ENCODE results near the gene USH1G. TPM values are rescaled to one million over a fixed set of nuclear protein-coding genes. Genes with fewer than 3 reads are reported as not detected.

Gene USH1G
- total RNA-seq, 2 experiments from 2014 or later: not detected

- intact Hi-C loops (cut with micrococcal nuclease): no loop called here
- no peaks in the 10 kb centered on the region for H3K36me3 Mint-ChIP-seq (ENCODE audit: low read depth)
- peaks cover 2% of the 10 kb centered on the region for H3K4me1 Mint-ChIP-seq (ENCODE audit: low read depth)
- peaks cover 23% of the 10 kb centered on the region for H3K27me3 Mint-ChIP-seq (ENCODE audit: low read depth)
- CTCF ChIA-PET: no interaction called here
- DNase-seq: no peak
- H3K4me3 Mint-ChIP-seq: no peak overlapping the region
- H3K9me3 Mint-ChIP-seq: no peaks in the 10 kb centered on the region
- no peak overlapping the region for H3K27ac Mint-ChIP-seq
Measured at GRCh38 chr17:74892013-74892841, 30.8 kb downstream of the USH1G start.

GRCh38 chr17:74890554-74890953, 32.5 kb downstream of the USH1G start:
- H3K9me3 Mint-ChIP-seq: no peaks in the 10 kb centered on the region
- H3K27ac Mint-ChIP-seq: no peak overlapping the region
- CTCF ChIA-PET: interaction anchor here (0.6 to 1.0 kb wide), 2 partner anchors 71 to 165 kb away, joined by 3 to 4 read pairs; no protein-coding TSS in a partner anchor
- DNase-seq: no peak
- intact Hi-C loops (cut with micrococcal nuclease): no loop called here
- H3K27me3 Mint-ChIP-seq (ENCODE audit: low read depth): peaks cover 27% of the 10 kb centered on the region
- no peak overlapping the region for H3K4me3 Mint-ChIP-seq
- H3K4me1 Mint-ChIP-seq (ENCODE audit: low read depth): peaks cover 2% of the 10 kb centered on the region
- H3K36me3 Mint-ChIP-seq (ENCODE audit: low read depth): no peaks in the 10 kb centered on the region

GRCh38 chr17:74888469-74888868, 34.6 kb downstream of the USH1G start:
- Mint-ChIP-seq H3K9me3 (no peaks in the 10 kb centered on the region), H3K4me1 (ENCODE audit: low read depth) (no peaks in the 10 kb centered on the region), H3K4me3 (no peak overlapping the region), H3K36me3 (ENCODE audit: low read depth) (no peaks in the 10 kb centered on the region), H3K27ac (no peak overlapping the region), H3K27me3 (ENCODE audit: low read depth) (peaks cover 14% of the 10 kb centered on the region)
- CTCF ChIA-PET: interaction anchor here (1.3 kb wide), 1 partner anchor 97 kb away, joined by 4 read pairs; no protein-coding TSS in a partner anchor
- DNase-seq: no peak
- intact Hi-C loops (cut with micrococcal nuclease): no loop called here

- no peak overlapping the region for H3K4me3 Mint-ChIP-seq
- no peak for DNase-seq
- no peaks in the 10 kb centered on the region for H3K36me3 Mint-ChIP-seq (ENCODE audit: low read depth)
- H3K4me1 Mint-ChIP-seq (ENCODE audit: low read depth): no peaks in the 10 kb centered on the region
- intact Hi-C loops (cut with micrococcal nuclease): no loop called here
- H3K27ac Mint-ChIP-seq: no peak overlapping the region
- peaks cover 4% of the 10 kb centered on the region for H3K27me3 Mint-ChIP-seq (ENCODE audit: low read depth)
- H3K9me3 Mint-ChIP-seq: no peaks in the 10 kb centered on the region
- CTCF ChIA-PET: no interaction called here
Measured at GRCh38 chr17:74883241-74883745, 39.8 kb downstream of the USH1G start.

GRCh38 chr17:74882517-74883240, 40.4 kb downstream of the USH1G start:
- Mint-ChIP-seq H3K4me1 (ENCODE audit: low read depth) (no peaks in the 10 kb centered on the region), H3K4me3 (no peak overlapping the region), H3K27ac (no peak overlapping the region), H3K36me3 (ENCODE audit: low read depth) (no peaks in the 10 kb centered on the region), H3K9me3 (no peaks in the 10 kb centered on the region), H3K27me3 (ENCODE audit: low read depth) (peaks cover 4% of the 10 kb centered on the region)
- DNase-seq: no peak
- intact Hi-C loops (cut with micrococcal nuclease): no loop called here
- CTCF ChIA-PET: no interaction called here

- CTCF ChIA-PET: interaction anchor here (0.7 to 1.2 kb wide), 2 partner anchors 17 to 79 kb away, joined by 3 to 4 read pairs; no protein-coding TSS in a partner anchor
- intact Hi-C loops (cut with micrococcal nuclease): no loop called here
- H3K27me3 Mint-ChIP-seq (ENCODE audit: low read depth): no peaks in the 10 kb centered on the region
Measured at GRCh38 chr17:74881073-74881472, 42.0 kb downstream of the USH1G start.

GRCh38 chr17:74879308-74879707, 43.7 kb downstream of the USH1G start:
- intact Hi-C loops (cut with micrococcal nuclease): loop anchor here (10.0 kb wide), 1 partner anchor 785 kb away; the partner anchor contains the start of genes RECQL5 and SAP30BP
- H3K27ac Mint-ChIP-seq: no peak overlapping the region
- no peak overlapping the region for H3K4me3 Mint-ChIP-seq
- H3K36me3 Mint-ChIP-seq (ENCODE audit: low read depth): no peaks in the 10 kb centered on the region
- H3K4me1 Mint-ChIP-seq (ENCODE audit: low read depth): peaks cover 9% of the 10 kb centered on the region
- CTCF ChIA-PET: no interaction called here
- DNase-seq: no peak
- H3K27me3 Mint-ChIP-seq (ENCODE audit: low read depth): no peaks in the 10 kb centered on the region
- H3K9me3 Mint-ChIP-seq: no peaks in the 10 kb centered on the region

More at GRCh38 chr17:74881073-74881472, 42.0 kb downstream of the USH1G start:
- Mint-ChIP-seq H3K4me3 (no peak overlapping the region), H3K4me1 (ENCODE audit: low read depth) (no peaks in the 10 kb centered on the region), H3K9me3 (no peaks in the 10 kb centered on the region), H3K27ac (no peak overlapping the region), H3K36me3 (ENCODE audit: low read depth) (no peaks in the 10 kb centered on the region)
- no peak for DNase-seq

- intact Hi-C loops (cut with micrococcal nuclease): loop anchor here (10.0 kb wide), 1 partner anchor 786 kb away; the partner anchor contains the start of genes RECQL5 and SAP30BP
- DNase-seq: no peak
- no peak overlapping the region for H3K4me3 Mint-ChIP-seq
- no peak overlapping the region for H3K27ac Mint-ChIP-seq
- no peaks in the 10 kb centered on the region for H3K9me3 Mint-ChIP-seq
- H3K36me3 Mint-ChIP-seq (ENCODE audit: low read depth): no peaks in the 10 kb centered on the region
- H3K4me1 Mint-ChIP-seq (ENCODE audit: low read depth): peaks cover 11% of the 10 kb centered on the region
- H3K27me3 Mint-ChIP-seq (ENCODE audit: low read depth): no peaks in the 10 kb centered on the region
- CTCF ChIA-PET: interaction anchor here (0.6 to 1.1 kb wide), 2 partner anchors 15 to 52 kb away, joined by 3 to 4 read pairs; no protein-coding TSS in a partner anchor
Measured at GRCh38 chr17:74878658-74879057, 44.4 kb downstream of the USH1G start.

- Mint-ChIP-seq H3K36me3 (ENCODE audit: low read depth) (no peaks in the 10 kb centered on the region), H3K9me3 (no peaks in the 10 kb centered on the region), H3K4me3 (no peak overlapping the region), H3K27me3 (ENCODE audit: low read depth) (no peaks in the 10 kb centered on the region), H3K27ac (no peak overlapping the region), H3K4me1 (ENCODE audit: low read depth) (peaks cover 11% of the 10 kb centered on the region)
- DNase-seq: no peak
- CTCF ChIA-PET: interaction anchor here (0.6 to 1.1 kb wide), 2 partner anchors 14 to 52 kb away, joined by 3 to 4 read pairs; no protein-coding TSS in a partner anchor
- intact Hi-C loops (cut with micrococcal nuclease): loop anchor here (10.0 kb wide), 1 partner anchor 787 kb away; the partner anchor contains the start of genes RECQL5 and SAP30BP
Measured at GRCh38 chr17:74877592-74878548, 45.2 kb downstream of the USH1G start.

GRCh38 chr17:74875977-74876593, 47.0 kb downstream of the USH1G start:
- H3K4me1 Mint-ChIP-seq (ENCODE audit: low read depth): peaks cover 24% of the 10 kb centered on the region
- no peaks in the 10 kb centered on the region for H3K9me3 Mint-ChIP-seq
- intact Hi-C loops (cut with micrococcal nuclease): loop anchor here (10.0 kb wide), 1 partner anchor 789 kb away; the partner anchor contains the start of genes RECQL5 and SAP30BP
- DNase-seq: no peak
- peaks cover 9% of the 10 kb centered on the region for H3K36me3 Mint-ChIP-seq (ENCODE audit: low read depth)
- no peak overlapping the region for H3K4me3 Mint-ChIP-seq
- H3K27me3 Mint-ChIP-seq (ENCODE audit: low read depth): no peaks in the 10 kb centered on the region
- no peak overlapping the region for H3K27ac Mint-ChIP-seq
- CTCF ChIA-PET: interaction anchor here (1.2 to 6.2 kb wide), 4 partner anchors 12 to 132 kb away, joined by 4 to 44 read pairs (median 10); no protein-coding TSS in a partner anchor

Data from activated naive CD4-positive, alpha-beta T cell treated with anti-CD3 and anti-CD28 coated beads for 36 hours (primary cell).